Caco-2 (cell line): ENCODE results near the gene HSPG2. TPM values are rescaled to one million over a fixed set of nuclear protein-coding genes. Genes with fewer than 3 reads are reported as not detected.

ENCODE experiments used
- BruUV-seq: library from RNA; stranded (reverse); fragments of 400-500 nt; replicated peaks from 2 replicates; lab custom pipeline; 2021; lab: Mats Ljungman, UMichigan
- CTCF ChIA-PET: fragments of 300-600 bp; sonication (Branson Sonifier 250); formaldehyde crosslinking; loops from one replicate; lab custom pipeline; 2022; ENCODE audit warnings: antibody characterized with exemption; lab: Charles Lee
- POLR2A ChIA-PET: fragments of 300-600 bp; sonication (Branson Sonifier 250); formaldehyde crosslinking; loops from one replicate; lab custom pipeline; 2022; ENCODE audit warnings: antibody characterized with exemption; lab: Charles Lee
- DNase-seq, 2 experiments: peaks; one replicate each; pipeline versions ENCODE4 v3.0.0 to v3.0.0-alpha.2; 2020 to 2022
- H3K27me3 ChIP-seq: replicated peaks from 2 replicates; pipeline ENCODE4 v1.6.0; 2011; ENCODE audit warnings: low read length; ENCODE audit not compliant: control insufficient read depth, insufficient read depth
- H3K36me3 ChIP-seq: 2 replicates; pipeline ENCODE4 v1.5.1; 2011; ENCODE audit warnings: low read length; ENCODE audit not compliant: control insufficient read depth, insufficient read depth
- H3K4me1 ChIP-seq: fragments of 250-450 bp; sonication (Bioruptor Pico); 2 replicates; pipeline ENCODE4 v1.5.1; 2020; ENCODE audit warnings: mild to moderate bottlenecking
- H3K4me3 ChIP-seq: 2 replicates; pipeline ENCODE4 v1.5.1; 2011; ENCODE audit warnings: low read depth, mild to moderate bottlenecking, control low read depth, low read length
- H3K9me3 ChIP-seq: fragments of 250-450 bp; sonication (Bioruptor Pico); 2 replicates; pipeline ENCODE4 v1.5.1; 2020; ENCODE audit warnings: mild to moderate bottlenecking, moderate library complexity
- H3K27ac Mint-ChIP-seq: one replicate; pipeline ENCODE4 v1.8.0; 2022; ENCODE audit warnings: mixed read lengths; ENCODE audit not compliant: unreplicated experiment
- H3K27me3 Mint-ChIP-seq: one replicate; pipeline ENCODE4 v1.8.0; 2022; ENCODE audit warnings: mixed read lengths; ENCODE audit not compliant: insufficient read depth, unreplicated experiment
- H3K36me3 Mint-ChIP-seq: one replicate; pipeline ENCODE4 v1.8.0; 2022; ENCODE audit warnings: mild to moderate bottlenecking, mixed read lengths; ENCODE audit not compliant: insufficient read depth, unreplicated experiment
- H3K4me1 Mint-ChIP-seq: one replicate; pipeline ENCODE4 v1.8.0; 2022; ENCODE audit warnings: low read depth, mixed read lengths; ENCODE audit not compliant: unreplicated experiment
- H3K4me3 Mint-ChIP-seq: one replicate; pipeline ENCODE4 v1.8.0; 2022; ENCODE audit warnings: mild to moderate bottlenecking, moderate library complexity, mixed read lengths; ENCODE audit not compliant: unreplicated experiment
- H3K9me3 Mint-ChIP-seq: one replicate; pipeline ENCODE4 v1.8.0; 2022; ENCODE audit warnings: mixed read lengths; ENCODE audit not compliant: unreplicated experiment
- intact Hi-C: fragments of 100-400 bp; cut with micrococcal nuclease; formaldehyde crosslinking; loops from one replicate; pipeline ENCODE4 v1.10.0; 2022; ENCODE audit not compliant: unreplicated experiment
- total RNA-seq: library from RNA; stranded (reverse); gene quantifications from 2 replicates; pipeline ENCODE4 v1.2.3, GENCODE V29; 2022
- TF ChIP-seq, protein P1 (sequence below), 2 experiments: fragments of 200-600 bp in 1 of 2; IDR thresholded peaks; 1 replicate in 1 of 2; 2 replicates in 1 of 2; pipeline versions ENCODE4 v1.5.1 to v1.8.0; 2011 to 2022; ENCODE audit warnings: antibody characterized with exemption in 1 of 2, control low read depth in 1 of 2, inconsistent platforms in 1 of 2, low read depth in 1 of 2, low read length in 1 of 2, mild to moderate bottlenecking in 1 of 2, moderate library complexity in 1 of 2; ENCODE audit not compliant: insufficient read depth in 1 of 2, severe bottlenecking in 1 of 2, unreplicated experiment in 1 of 2

The HSPG2 gene
- total RNA-seq, 1 experiment from 2014 or later, result 237 TPM

DNA sequence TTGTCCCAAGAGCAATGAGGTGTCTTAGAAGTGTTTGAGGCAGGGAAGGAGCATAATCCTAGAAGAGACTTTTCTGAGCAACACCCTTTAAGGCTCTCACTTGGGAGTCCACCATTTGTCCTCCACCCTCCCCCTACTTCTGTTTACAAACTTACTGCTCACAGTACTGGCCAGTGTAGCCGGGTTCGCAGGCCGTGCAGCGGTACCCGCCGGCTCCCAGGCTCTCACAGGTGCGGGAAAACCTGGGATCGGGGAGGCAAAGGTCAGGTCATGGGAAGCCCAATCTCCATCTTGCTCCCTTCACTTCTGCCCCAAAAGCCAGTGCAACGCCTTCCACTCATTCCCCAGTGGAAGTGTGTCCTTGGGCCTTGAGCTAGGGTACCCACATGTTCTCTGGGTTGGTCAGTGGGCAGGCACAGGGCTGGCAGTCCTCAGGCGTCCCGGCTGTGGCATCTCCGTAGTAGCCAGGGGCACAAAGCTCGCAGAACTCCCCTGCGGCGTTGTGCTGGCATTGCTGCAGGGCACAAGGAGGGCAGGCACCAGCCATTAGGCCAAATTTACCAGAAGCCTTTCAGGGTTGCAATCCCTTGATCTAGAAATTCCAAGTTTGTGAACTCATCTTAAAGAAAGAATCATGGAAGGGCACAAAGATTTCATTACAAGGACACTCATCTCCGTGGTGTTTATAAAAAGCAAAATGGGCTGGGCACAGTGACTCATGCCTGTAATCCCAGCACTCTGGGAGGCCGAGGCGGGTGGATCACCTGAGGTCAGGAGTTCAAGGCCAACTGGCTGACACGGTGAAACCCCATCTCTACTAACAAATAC, 75.3 kb downstream of the HSPG2 start:
- H3K4me1 Mint-ChIP-seq, result peaks cover 7% of the 10 kb centered on the region
- Histone ChIP-seq H3K4me1 (no peaks in the 10 kb centered on the region), H3K36me3 (peaks cover 8% of the 10 kb centered on the region), H3K9me3 (no peaks in the 10 kb centered on the region), H3K4me3 (no peak overlapping the region), H3K27me3 (no peaks in the 10 kb centered on the region)
- H3K9me3 Mint-ChIP-seq, result no peaks in the 10 kb centered on the region
- DNase-seq, result no peak
- CTCF ChIA-PET, result no interaction called here
- no peaks in the 10 kb centered on the region for H3K27me3 Mint-ChIP-seq
- H3K36me3 Mint-ChIP-seq, result peaks cover 75% of the 10 kb centered on the region
- no peak overlapping the region for H3K27ac Mint-ChIP-seq
- intact Hi-C loops, result no loop called here
- POLR2A ChIA-PET, result no interaction called here
- no peak overlapping the region for H3K4me3 Mint-ChIP-seq
- BruUV-seq, result no TSS peak
- TF ChIP-seq, protein P1, sequence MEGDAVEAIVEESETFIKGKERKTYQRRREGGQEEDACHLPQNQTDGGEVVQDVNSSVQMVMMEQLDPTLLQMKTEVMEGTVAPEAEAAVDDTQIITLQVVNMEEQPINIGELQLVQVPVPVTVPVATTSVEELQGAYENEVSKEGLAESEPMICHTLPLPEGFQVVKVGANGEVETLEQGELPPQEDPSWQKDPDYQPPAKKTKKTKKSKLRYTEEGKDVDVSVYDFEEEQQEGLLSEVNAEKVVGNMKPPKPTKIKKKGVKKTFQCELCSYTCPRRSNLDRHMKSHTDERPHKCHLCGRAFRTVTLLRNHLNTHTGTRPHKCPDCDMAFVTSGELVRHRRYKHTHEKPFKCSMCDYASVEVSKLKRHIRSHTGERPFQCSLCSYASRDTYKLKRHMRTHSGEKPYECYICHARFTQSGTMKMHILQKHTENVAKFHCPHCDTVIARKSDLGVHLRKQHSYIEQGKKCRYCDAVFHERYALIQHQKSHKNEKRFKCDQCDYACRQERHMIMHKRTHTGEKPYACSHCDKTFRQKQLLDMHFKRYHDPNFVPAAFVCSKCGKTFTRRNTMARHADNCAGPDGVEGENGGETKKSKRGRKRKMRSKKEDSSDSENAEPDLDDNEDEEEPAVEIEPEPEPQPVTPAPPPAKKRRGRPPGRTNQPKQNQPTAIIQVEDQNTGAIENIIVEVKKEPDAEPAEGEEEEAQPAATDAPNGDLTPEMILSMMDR (IDR thresholded peaks at IDR 0.05; ENCODE audit: insufficient read depth in 1 of 2, low read depth in 1 of 2, low read length in 1 of 2, severe bottlenecking in 1 of 2, unreplicated experiment in 1 of 2), result no peak

DNA sequence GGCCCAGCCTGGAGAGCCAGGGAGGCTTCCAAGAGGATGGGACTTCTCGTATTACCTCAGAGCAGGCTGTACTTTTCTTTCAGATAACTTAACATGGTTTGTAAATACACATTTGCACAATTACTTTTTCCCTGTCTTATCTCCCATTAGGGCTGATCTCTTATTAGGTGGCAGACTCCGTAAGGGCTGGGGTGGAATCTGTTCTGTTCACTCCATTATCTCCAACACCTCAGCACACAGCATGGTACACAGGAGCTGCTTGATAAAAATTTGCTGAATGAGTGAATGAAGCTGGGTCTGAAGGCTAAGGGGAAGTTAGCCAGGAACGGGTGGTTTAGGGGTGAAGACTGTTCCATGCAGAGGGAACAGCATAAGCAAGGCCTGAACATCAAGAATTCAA, 76.1 kb downstream of the HSPG2 start:
- Histone ChIP-seq H3K36me3 (peaks cover 12% of the 10 kb centered on the region), H3K4me1 (no peaks in the 10 kb centered on the region), H3K4me3 (no peak overlapping the region), H3K9me3 (no peaks in the 10 kb centered on the region), H3K27me3 (no peaks in the 10 kb centered on the region)
- POLR2A ChIA-PET, result no interaction called here
- H3K4me1 Mint-ChIP-seq, result peaks cover 7% of the 10 kb centered on the region
- TF ChIP-seq, protein P1 (IDR thresholded peaks at IDR 0.05; ENCODE audit: insufficient read depth in 1 of 2, low read depth in 1 of 2, low read length in 1 of 2, severe bottlenecking in 1 of 2, unreplicated experiment in 1 of 2), result no peak
- H3K36me3 Mint-ChIP-seq, result peaks cover 83% of the 10 kb centered on the region
- H3K4me3 Mint-ChIP-seq, result no peak overlapping the region
- BruUV-seq, result no TSS peak
- no peaks in the 10 kb centered on the region for H3K27me3 Mint-ChIP-seq
- no peak for DNase-seq
- H3K27ac Mint-ChIP-seq, result no peak overlapping the region
- H3K9me3 Mint-ChIP-seq, result no peaks in the 10 kb centered on the region
- intact Hi-C loops, result no loop called here
- CTCF ChIA-PET, result interaction anchor here (0.7 kb wide), 1 partner anchor 62 kb away, joined by 4 read pairs; no protein-coding TSS in a partner anchor

DNA sequence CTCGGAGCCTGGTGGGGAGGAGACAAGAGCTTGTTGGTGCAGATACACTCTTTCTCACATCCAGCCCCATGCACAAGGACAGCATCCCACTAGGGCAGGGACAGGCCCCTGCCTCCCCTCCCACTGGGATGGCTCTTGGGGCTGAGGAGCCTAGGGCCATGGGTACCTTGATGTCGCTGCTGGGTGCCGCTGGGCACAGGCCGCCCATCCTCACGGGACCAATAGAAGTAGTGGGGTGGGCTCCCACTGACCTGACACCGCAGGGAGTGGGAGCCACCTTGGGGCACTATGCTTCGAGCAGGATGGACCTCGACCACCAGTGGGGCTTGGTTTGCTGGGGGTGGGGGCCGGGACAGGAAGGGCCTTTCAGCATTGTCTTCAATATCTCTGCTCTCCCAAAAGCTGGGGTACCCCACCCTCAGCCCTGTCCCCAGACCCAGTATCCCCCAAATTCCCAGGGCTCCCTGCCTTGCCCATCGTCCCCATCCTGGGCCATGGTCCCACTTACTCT, 77.4 kb downstream of the HSPG2 start:
- no peaks in the 10 kb centered on the region for H3K27me3 ChIP-seq
- H3K4me3 ChIP-seq, result no peak overlapping the region
- H3K9me3 ChIP-seq, result no peaks in the 10 kb centered on the region
- no TSS peak for BruUV-seq
- H3K27me3 Mint-ChIP-seq, result no peaks in the 10 kb centered on the region
- peaks cover 84% of the 10 kb centered on the region for H3K36me3 Mint-ChIP-seq
- H3K9me3 Mint-ChIP-seq, result no peaks in the 10 kb centered on the region
- TF ChIP-seq, protein P1 (IDR thresholded peaks at IDR 0.05; ENCODE audit: insufficient read depth in 1 of 2, low read depth in 1 of 2, low read length in 1 of 2, severe bottlenecking in 1 of 2, unreplicated experiment in 1 of 2), result no peak
- peak overlapping the region; percentile 51 for H3K27ac Mint-ChIP-seq
- POLR2A ChIA-PET, result no interaction called here
- H3K4me1 ChIP-seq, result no peaks in the 10 kb centered on the region
- intact Hi-C loops, result no loop called here
- peaks cover 7% of the 10 kb centered on the region for H3K4me1 Mint-ChIP-seq
- CTCF ChIA-PET, result no interaction called here
- no peak for DNase-seq
- H3K36me3 ChIP-seq, result peaks cover 12% of the 10 kb centered on the region
- no peak overlapping the region for H3K4me3 Mint-ChIP-seq
